Fibroblast of lung (primary cell): ENCODE results near the gene ATF6B.

Experiments
- EZH2 ChIP-seq: IDR thresholded peaks from 2 replicates; pipeline ENCODE4 v1.5.1; 2012; ENCODE audit warnings: low read length, control low read depth, mild to moderate bottlenecking; ENCODE audit errors: missing control alignments
- TF ChIP-seq, protein P1 (sequence below), 2 donors: IDR thresholded peaks in 1 of 2; conservative IDR thresholded peaks in 1 of 2; 1 replicate in 1 of 2; 2 replicates in 1 of 2; pipeline ENCODE4 v1.5.1; 2011 to 2012; ENCODE audit warnings: low read length in 2 of 2, control low read depth in 1 of 2, inconsistent platforms in 1 of 2, low read depth in 1 of 2, mild to moderate bottlenecking in 1 of 2

DNA sequence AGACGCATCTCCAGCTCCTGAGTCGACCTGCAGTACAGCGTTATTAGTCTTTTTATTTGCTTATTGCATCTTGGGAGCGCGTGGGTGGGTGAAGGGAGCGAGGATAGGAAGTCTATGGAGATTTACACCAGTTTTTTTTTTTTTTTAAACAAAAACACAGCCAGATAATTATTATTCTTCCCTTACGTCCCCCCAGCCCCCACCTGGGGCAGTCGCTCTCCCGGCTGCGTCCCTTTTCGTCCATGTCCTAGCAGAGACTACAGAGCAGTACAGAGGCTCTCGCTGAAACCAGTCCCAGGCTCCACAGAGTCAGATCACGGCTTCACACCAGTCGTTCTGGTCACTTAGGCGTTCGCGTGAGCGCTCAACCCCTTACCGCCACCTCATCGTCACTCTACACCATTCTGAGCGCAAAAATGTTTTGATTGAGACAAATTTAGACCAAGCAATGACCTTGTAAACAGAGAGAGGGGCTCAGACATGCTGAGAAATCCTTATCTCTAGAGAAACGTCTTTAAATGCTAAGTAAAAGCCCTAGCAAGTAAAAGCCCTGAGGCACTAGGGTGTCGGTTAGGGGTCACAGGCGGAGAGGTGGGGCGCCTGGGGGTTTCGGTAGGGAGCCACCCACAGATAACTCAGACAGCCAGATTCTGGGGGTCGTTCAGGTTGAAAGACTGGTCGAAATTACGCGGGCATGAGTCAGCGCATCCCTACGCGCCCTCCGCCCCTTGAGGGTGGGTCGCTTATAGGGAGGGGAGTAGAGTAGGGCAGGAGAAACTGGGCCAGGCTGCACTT is 24.9 kb upstream of the ATF6B start:
- TF ChIP-seq, protein P1, sequence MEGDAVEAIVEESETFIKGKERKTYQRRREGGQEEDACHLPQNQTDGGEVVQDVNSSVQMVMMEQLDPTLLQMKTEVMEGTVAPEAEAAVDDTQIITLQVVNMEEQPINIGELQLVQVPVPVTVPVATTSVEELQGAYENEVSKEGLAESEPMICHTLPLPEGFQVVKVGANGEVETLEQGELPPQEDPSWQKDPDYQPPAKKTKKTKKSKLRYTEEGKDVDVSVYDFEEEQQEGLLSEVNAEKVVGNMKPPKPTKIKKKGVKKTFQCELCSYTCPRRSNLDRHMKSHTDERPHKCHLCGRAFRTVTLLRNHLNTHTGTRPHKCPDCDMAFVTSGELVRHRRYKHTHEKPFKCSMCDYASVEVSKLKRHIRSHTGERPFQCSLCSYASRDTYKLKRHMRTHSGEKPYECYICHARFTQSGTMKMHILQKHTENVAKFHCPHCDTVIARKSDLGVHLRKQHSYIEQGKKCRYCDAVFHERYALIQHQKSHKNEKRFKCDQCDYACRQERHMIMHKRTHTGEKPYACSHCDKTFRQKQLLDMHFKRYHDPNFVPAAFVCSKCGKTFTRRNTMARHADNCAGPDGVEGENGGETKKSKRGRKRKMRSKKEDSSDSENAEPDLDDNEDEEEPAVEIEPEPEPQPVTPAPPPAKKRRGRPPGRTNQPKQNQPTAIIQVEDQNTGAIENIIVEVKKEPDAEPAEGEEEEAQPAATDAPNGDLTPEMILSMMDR (conservative IDR thresholded peaks at IDR 0.05 in 1 of 2, IDR thresholded peaks at IDR 0.05 in 1 of 2; ENCODE audit: low read depth in 1 of 2, low read length in 2 of 2): no peak
- no peak for TF ChIP-seq EZH2
